HG03097 (cell line): Measurements from ENCODE around the gene MAN1A1.

Experiments used
- ATAC-seq: cut with Tn5 transposase; IDR thresholded peaks from one replicate; pipeline ENCODE4 v1.9.1; 2021; ENCODE audit not compliant: unreplicated experiment, low FRiP score

MAN1A1 gene

DNA sequence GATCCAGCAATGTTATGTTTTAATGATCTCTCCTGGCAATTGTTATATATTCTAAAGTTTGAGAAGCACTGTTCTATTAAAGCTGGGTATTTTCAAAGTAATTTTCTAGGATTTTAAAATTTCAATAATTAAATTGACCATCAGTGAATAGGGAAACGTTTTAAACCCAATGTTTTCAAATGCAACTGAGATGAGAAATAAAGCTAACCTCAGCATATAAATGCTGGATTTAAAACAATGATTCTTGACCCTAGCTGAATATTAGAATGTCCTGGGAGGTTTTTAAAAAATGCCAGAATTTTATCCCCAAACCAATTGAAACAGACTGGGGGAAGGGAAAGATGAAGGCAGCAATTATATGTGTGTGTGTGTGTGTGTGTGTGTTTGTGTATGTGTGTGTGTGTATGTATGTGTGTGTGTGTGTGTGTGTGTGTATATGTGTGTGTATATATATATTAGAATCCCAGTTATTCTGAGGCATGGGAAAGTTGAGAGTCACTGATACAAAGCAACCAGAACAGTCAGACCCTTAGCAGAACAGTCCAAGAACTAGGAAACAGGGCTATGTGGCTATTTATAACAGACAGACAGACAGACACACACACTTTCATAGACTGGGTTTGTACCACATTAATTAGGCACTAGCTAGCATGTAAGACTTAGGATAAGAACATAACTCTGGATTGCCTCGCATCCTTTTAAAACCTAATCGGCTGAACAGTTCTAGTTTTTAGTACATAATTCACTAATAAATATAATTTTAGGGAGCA, 107.8 kb downstream of the MAN1A1 start:
- ATAC-seq: no peak

DNA sequence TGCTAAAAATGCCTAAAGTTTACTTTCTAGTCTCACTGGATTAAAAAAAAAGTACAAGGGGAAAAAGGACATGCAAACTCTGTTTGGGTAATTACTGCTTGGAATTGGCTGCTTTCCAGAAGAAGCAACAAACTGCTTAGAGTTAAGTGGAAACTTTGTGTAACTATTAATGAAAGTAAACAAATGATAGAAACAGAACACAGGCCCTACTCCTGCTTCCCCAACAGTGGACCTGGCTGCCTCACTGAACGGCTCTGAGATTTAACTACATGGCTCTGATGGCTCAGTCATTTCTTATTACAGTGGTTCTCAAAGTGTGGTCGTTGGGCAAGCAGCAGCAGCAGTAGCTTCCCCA, 108.5 kb downstream of the MAN1A1 start:
- ATAC-seq: no peak

DNA sequence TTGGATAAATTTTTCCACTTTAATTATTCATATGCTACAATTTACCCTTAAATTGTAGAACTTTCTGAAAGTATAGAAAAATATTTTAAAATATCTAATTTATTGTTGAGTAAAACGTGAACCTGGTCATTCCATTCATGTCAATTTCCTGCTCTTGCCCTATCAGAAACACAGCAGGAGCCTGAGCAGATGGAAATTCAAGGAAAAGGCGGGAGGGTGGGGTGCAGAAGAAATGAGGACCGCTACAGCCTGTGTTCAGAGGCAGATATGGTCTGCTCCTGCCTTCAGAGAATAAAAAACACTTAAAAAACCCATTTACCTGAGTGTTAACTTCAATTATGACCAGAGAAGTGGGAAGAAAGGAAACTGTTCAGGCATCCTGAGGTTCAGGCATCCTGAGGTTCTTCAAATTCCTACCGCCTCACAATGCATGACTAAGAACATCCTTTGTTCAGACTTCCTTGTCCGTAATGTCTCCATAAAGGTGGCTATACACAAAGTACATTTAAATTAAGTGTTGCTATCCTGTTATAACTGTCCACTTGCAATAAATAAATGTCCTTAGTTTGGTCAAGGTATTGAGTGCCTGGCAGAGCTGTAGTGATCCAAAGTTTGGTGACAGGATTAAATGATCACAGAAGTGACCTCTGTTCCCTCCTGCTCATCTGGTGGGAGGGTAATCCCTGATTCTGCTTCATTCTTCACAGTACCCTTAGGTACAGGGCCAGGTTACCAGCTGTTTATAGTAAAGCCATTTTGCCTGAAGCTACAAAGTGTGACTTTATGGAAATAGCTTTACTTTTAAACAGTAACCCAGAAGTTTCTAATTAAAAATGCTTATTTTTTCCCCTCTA, 109.1 kb downstream of the MAN1A1 start:
- ATAC-seq: no peak

DNA sequence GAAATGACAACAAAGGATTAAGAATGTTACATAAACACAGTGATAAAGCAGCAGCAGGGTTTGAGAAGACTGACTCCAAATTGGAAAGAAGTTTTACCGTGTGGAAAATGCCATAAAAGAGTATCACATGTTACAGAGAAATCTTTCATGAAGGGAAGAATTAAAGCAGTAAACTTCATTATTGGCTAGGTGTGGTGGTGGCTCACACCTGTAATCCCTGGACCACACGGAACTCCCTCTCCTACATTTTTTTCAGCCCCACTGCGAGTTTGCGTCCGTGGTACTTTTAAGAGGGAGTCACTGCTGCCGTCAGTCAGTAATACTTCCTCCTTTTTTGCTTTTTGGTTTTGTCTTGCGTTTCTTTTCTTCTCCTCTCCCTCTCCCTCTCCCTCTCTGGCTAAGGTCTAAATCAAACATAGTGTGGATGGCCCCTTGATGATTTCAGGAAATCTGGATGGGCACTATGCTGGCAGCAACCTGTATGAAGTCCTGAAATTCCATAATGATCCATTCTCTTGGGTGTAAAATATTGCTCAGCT, 112.3 kb downstream of the MAN1A1 start:
- ATAC-seq: no peak

DNA sequence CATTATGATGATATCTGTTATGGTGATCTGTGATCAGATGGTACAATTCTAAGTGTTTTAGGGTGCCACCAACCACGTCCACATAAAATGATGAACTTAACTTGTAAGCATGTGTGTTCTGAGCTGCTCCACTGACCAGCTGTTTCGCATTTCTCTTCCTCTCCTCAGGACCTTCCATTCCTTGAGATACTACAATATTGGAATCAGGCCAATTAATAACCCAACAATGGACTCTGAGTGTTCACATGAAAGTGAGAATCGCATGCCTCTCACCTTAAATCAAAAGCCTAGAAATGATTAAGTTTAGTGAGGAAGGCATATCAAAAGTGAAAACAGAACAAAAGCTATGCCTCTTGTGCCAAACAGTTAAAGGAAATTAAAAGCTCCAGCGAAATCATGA, 114.6 kb downstream of the MAN1A1 start:
- ATAC-seq: no peak

DNA sequence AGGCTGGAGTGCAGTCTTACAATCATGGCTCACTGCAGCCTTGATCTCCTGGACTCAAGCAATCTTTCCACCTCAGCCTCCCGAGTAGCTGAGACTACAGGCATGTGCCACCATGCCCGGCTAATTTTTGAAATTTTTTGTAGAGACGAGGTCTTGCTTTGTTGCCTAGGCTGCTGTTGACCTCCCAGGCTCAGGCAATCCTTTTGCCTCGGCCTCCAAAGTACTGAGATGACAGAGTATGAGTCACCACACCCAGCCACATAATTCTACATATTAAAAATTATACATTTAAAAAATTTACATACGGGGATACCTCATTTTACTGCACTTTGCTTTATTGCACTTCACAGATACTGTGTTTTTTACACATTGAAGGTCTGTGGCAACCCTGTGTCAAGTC, 115.1 kb downstream of the MAN1A1 start:
- ATAC-seq: no peak

DNA sequence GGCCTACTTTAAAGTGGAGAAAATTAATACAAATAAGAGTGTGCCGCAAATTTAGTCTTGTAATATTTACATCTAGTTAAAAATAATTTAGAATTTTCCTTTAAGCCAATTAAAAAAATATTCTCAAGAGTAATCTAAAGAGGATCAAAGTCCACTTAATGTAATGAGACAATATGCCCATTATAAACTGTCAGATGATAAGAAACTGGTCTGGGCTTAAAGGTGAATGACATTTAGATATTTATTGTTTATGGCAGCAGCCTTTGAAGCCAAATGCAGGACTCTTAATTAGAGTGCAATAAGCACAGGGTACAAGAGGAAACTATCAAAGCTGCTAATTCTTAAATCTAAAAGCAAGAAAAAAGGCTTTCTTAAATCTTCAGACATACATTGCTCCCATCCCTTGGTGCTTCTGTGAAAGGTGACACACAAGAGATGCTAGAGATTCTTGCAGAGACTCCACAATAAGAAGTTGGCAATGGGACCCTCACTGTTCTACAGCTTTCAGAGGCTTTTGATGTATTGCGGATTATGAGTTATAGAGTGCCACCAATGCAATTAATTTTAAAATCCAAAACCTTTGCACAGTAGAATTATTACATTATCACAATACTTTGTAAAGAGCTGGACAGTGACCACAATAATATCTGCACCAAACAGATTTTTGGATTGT, 116.1 kb downstream of the MAN1A1 start:
- no peak for ATAC-seq

DNA sequence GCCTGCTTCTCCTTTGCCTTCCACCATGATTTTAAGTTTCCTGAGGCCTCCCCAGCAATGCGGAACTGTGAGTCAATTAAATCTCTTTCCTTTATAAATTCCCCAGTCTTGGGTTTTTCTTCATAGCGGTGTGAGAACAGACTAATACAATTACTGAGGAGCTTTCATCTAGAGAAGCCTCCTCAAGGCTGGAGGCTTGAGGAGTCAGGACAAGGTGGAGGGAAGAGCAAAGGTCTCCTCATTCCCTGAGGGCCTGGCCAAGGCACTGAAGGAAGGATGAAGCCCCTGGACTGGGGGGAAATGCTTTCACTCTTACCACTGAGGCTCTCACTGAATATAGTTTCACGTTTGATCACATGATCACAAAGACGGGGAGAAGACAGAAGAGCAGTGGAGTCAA, 118.2 kb downstream of the MAN1A1 start:
- ATAC-seq: no peak

DNA sequence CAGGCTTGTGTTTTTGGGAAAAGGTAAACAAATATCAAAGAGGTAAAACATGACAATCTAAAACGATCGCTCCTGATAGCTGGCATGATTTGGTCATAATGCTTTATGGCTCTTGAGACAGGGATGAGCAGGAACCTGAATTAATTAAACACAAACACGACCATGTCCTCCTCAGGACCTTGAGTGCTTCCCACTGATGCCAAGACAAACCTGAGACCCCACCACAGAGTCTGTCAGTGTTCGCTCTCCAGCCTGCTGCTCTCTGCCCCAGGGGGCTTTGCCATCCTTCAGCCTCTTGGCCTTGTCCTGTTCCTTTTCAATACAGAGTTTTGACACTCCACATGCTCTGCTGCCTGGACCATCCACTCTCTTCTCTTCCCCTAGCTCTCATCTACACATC, 119.4 kb downstream of the MAN1A1 start:
- ATAC-seq: no peak

DNA sequence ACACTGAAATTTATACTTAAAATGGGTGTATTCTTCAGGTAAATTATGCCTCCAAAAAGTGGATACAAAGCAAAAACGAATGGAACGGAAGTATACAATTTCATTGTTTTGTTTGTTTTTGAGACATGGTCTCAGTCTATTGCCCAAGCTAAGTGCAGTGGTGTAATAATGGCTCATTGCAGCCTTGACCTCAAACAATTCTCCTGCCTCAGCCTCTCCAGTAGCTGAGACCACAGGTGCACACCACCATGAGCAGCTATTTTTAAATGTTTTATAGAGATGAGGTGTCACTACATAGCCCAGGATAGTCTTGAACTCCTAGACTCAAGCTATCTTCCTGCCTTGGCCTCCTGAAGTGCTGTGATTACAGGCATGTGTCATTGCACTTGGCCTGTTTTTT, 122.2 kb downstream of the MAN1A1 start:
- ATAC-seq: no peak

DNA sequence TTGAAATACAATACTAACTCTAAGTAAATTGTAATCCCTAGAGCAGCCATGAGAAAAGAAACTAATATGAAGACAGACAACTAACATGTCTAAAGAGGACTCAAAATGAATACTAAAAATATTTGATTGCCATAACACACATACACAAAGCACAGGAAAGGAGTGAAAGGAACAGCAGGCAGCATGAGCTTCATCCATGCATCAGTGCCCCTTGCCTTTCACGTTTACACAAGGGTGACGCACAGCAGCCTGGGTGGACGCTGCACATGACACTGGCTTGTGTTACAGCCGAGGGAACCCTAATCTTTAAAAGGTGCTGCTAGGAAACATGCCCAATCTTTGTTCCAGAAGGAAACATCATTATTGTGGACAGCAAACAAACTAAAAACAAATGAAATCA, 123.5 kb downstream of the MAN1A1 start:
- no peak for ATAC-seq

DNA sequence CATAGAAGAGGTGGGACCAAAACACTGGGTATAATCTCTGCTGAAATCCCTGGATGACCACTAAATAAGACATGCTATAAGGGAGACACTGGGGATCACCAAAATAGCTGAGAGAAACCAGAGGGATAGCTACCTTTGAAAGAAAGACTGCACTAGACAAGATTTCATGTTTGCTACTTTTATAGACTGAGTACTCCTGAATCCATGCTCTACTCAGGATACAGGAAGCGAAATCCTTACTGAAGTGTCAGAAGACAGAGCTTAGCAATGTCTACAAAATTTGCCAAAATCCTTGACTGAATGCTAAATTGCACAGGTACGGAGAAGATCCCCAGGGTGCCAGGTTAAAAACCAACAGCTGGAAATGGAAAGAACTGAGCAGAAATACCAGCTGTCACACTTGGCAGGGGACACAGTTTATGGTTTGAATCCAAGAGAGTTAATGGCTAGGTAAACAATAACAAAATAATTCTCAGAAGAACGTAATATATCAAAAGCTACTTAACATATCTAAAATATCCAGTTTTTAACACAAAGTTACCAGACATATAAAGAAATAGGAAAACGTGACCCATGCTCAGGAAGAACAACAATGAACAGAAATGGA, 125.4 kb downstream of the MAN1A1 start:
- no peak for ATAC-seq

DNA sequence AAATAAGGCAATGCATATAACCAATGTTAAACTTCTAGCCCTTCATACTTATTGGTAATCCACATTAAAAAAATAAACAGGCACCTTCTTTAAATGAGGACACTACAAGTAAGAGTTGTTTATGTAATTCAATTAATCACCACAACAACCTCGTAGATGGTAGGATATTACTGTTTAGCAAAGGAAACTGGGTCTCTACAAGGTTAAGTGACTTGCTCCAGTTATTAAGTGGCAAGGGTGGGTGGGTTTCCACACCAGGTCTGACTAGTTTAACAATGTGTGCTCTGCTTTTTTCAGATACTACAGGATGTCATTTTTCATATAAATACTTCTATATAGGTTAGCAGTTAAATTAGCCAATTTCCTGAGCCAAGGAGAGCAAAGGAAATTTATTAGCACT, 129.1 kb downstream of the MAN1A1 start:
- ATAC-seq: no peak

DNA sequence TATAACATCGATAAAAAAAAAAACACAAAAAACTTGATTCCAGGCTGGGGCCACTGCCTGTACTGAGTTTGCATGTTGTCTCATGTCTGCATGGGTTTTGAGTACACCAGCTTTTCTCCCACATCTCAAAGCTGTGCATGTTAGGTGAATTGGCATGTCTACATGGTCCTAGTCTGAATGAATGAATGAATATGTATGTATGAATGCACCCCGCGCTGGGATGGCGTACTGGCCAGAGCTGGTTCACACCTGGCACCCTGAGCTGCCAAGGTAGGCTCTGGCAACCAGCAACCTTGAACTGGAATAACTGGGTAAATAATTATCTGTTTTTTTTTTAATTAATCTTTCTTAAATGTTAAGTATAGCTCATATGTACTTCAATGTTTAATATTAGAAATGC, 131.0 kb downstream of the MAN1A1 start:
- ATAC-seq: no peak

DNA sequence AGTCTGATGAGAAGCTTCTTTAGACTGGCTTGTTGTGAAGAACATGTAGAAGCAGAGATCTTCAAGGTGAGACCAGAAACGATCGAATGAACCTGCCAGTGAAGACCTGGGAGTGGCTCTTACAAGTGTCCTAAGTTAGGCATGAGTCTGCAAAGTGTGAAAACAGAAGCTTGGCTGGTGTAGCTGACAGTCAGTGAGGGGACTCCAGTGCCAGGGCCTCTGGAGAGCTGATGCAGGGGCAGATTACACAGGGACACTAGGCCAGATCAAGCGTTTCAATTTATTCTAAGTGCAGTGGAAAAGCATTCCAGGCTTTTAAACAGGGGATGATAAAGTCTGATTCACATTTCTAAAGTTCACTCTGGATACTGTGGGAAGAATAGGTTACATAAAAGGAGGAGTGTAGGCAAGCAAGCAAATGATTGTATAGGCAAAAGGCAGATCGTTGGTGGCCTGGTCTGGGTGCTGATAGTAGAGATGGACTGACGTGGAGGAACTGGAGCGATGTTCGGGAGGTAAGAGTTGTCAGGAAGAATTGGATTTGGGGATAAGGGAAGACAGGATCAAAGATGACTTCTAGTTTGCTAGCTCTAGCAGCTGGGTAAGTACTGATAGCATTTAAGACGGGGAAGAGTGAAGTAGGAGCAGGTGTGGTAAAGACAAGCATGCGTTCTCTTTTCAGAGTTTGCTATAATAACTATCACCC, 133.5 kb downstream of the MAN1A1 start:
- ATAC-seq: no peak

DNA sequence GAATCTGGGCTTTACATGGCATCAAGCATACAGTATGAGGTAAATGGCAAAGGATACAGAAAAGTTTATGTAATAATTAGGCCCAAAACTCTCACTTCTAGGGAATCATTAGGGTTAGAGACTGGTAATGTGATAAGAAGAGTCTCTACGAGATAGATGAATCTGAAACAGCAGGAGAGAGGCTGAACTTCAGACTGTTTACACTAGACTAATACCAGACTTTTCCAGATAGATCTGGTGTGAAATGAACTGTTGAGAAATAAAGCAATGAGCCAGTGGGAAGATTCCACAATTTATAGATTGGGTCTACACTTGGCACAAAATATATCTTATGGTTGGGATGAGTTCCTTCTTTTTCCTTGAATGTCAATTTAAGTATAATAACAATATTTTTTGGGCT, 134.3 kb downstream of the MAN1A1 start:
- ATAC-seq: no peak

DNA sequence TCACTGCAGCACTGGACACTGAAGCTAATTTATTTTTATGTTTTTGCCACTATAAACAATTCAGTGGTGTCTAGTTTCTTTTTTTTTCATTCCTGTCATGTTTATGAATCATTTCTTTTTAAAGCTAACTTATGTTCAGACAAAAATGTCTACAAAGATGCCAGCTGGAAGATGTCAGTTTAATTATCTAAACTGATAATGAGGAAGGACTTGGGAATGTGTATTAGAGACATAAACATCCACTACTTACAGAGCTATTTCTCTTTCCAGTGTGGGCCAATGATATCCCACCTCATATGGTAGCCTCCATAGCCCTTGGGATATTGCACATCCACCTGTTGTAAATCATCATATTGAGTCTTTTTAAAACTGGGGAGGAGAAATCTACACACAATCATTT, 139.0 kb downstream of the MAN1A1 start:
- ATAC-seq: no peak

DNA sequence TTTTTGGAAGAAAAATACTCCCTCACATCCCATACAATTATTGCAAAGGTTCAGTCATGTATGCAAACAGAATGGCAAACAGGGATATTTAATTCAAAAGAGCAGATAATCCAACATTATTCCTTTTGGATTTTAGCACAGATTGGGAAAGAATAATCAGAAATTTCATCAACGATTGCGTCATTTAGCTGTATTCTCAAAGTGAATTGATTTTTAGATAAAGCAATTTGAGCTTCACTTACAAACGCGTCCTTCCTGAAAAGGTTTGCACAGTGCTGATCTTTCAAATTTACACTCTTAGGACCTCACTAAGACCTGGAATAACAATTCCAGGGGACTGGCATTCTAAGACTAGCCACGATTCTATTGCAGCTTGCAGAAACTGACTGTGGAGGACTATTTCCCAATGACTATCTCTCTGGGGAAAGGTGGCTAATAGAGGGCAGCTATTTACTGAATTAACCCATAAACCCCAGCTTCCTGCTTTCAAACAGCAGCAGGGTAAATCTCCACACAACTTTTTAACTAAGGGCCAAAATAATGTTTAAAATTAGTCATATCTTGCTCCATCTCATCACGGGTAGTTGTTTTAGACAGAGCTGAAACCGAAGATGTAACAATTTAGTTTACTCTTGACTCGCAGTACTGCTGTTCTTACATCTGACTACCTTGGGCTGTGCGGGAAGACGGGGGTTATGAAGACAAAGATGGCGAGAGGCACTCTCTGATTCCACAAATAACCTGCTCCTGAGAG, 139.9 kb downstream of the MAN1A1 start:
- no peak for ATAC-seq

DNA sequence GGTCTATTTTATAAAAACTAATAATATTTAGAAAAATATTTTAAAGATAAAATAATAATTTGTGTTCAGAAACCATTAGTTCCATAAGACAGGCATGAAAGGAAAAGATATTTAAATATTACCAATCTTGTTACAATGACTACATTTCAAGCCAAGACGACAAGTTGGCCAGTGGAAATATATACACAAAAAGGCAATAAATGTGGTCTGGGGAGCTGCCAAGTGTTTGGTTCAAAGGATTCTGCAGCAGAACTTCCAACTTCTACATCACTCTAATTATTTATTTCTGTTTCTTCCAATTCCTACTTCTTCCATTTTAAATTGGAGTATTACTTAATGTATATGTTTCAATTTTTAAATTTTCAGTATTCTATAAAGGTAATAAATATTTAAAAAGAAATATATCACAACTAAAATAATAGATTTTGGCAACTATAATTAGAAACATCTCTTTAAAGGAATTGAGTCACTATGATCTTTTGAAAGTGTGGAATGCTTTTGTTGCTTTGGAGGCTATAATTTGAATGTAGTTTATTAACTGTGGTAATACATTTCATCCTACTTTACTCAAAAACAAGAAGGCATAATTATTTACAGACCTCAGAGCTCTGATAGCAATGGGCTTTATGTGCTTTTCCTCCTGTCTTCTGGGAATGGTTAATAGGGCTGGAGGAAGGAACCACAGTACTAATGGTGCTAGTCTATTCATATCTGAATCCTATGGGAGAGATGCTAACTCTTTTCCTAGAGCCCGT, 141.4 kb downstream of the MAN1A1 start:
- ATAC-seq: no peak
